ENCODE results near the gene KLHDC9. TPM values are rescaled to one million over a fixed set of nuclear protein-coding genes. Genes with fewer than 3 reads are reported as not detected.

Gene KLHDC9
- total RNA-seq, 1 experiment from 2014 or later, result 6.1 TPM

DNA sequence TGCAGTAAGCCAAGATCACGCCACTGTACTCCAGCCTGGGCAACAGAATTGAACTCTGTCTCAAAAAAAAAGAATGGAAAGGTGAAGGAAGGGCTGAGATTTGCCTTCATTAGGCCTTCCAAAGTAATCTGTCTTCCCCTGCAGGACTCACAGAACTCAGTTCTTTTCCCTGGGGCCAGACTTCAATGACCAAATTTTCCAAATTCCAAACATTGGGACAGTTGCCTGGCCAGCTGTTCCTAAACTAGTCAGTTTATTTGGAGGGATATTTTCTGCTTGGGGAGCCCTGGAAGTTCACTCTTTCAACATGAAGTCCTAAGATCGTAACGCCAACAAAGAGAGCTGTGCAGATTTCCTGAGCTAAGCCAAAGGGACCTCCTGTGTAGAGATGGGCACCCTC lies 39.7 kb downstream of the KLHDC9 start:
- Histone ChIP-seq H3K4me3 (ENCODE audit: low read length) (no peak overlapping the region), H3K4me2 (ENCODE audit: low read depth, low read length, poor library complexity, severe bottlenecking) (no peak overlapping the region), H3K9me3 (ENCODE audit: low read length) (no peaks in the 10 kb centered on the region), H3K9ac (ENCODE audit: low read length) (no peak overlapping the region), H3K27me3 (ENCODE audit: low read length) (no peaks in the 10 kb centered on the region), H3K4me1 (ENCODE audit: low read length) (peaks cover 10% of the 10 kb centered on the region), H4K20me1 (ENCODE audit: insufficient read depth, low read depth, low read length) (no peaks in the 10 kb centered on the region), H3K27ac (ENCODE audit: low read length) (no peak overlapping the region), H3K36me3 (ENCODE audit: insufficient read depth, low read length) (no peaks in the 10 kb centered on the region), H2AFZ (ENCODE audit: low read length) (no peak overlapping the region), H3K79me2 (ENCODE audit: low read length) (peaks cover 18% of the 10 kb centered on the region), H3K9me2 (replicated peaks; ENCODE audit: insufficient read depth, low read length) (no peaks in the 10 kb centered on the region)
- no peak for DNase-seq

- Histone ChIP-seq H3K4me2 (ENCODE audit: low read depth, low read length, poor library complexity, severe bottlenecking) (no peak overlapping the region), H3K4me1 (ENCODE audit: low read length) (peaks cover 6% of the 10 kb centered on the region), H3K4me3 (ENCODE audit: low read length) (no peak overlapping the region), H3K9me3 (ENCODE audit: low read length) (no peaks in the 10 kb centered on the region), H3K27me3 (ENCODE audit: low read length) (no peaks in the 10 kb centered on the region), H2AFZ (ENCODE audit: low read length) (no peak overlapping the region), H3K9ac (ENCODE audit: low read length) (no peak overlapping the region), H3K79me2 (ENCODE audit: low read length) (peaks cover 12% of the 10 kb centered on the region), H4K20me1 (ENCODE audit: insufficient read depth, low read depth, low read length) (no peaks in the 10 kb centered on the region), H3K36me3 (ENCODE audit: insufficient read depth, low read length) (no peaks in the 10 kb centered on the region), H3K9me2 (replicated peaks; ENCODE audit: insufficient read depth, low read length) (no peaks in the 10 kb centered on the region), H3K27ac (ENCODE audit: low read length) (no peak overlapping the region)
- no peak for DNase-seq
These were observed 40.3 kb downstream of the KLHDC9 start for GRCh38 chr1:161138431-161138830.

- Histone ChIP-seq H3K4me1 (ENCODE audit: low read length) (no peaks in the 10 kb centered on the region; the same call in 1 of the 2 replicates), H3K9me2 (replicated peaks; ENCODE audit: insufficient read depth, low read length) (no peaks in the 10 kb centered on the region), H3K4me2 (ENCODE audit: low read depth, low read length, poor library complexity, severe bottlenecking) (no peak overlapping the region), H3K79me2 (ENCODE audit: low read length) (0 out of 2 replicates have a peak, but pooled peaks cover 3% of the 10 kb centered on the region), H3K27ac (ENCODE audit: low read length) (no peak overlapping the region), H2AFZ (ENCODE audit: low read length) (no peak overlapping the region), H3K4me3 (ENCODE audit: low read length) (no peak overlapping the region), H3K9ac (ENCODE audit: low read length) (no peak overlapping the region), H4K20me1 (ENCODE audit: insufficient read depth, low read depth, low read length) (no peaks in the 10 kb centered on the region), H3K9me3 (ENCODE audit: low read length) (no peaks in the 10 kb centered on the region), H3K27me3 (ENCODE audit: low read length) (no peaks in the 10 kb centered on the region), H3K36me3 (ENCODE audit: insufficient read depth, low read length) (no peaks in the 10 kb centered on the region)
- DNase-seq, result peak; percentile 59
These were observed 41.6 kb downstream of the KLHDC9 start for GRCh38 chr1:161139766-161140165.

- DNase-seq, result no peak
- Histone ChIP-seq H4K20me1 (ENCODE audit: insufficient read depth, low read depth, low read length) (no peaks in the 10 kb centered on the region), H3K9me2 (replicated peaks; ENCODE audit: insufficient read depth, low read length) (no peaks in the 10 kb centered on the region), H3K79me2 (ENCODE audit: low read length) (no peaks in the 10 kb centered on the region), H3K36me3 (ENCODE audit: insufficient read depth, low read length) (no peaks in the 10 kb centered on the region), H3K4me1 (ENCODE audit: low read length) (no peaks in the 10 kb centered on the region; the same call in 1 of the 2 replicates), H3K9me3 (ENCODE audit: low read length) (no peaks in the 10 kb centered on the region), H3K27me3 (ENCODE audit: low read length) (no peaks in the 10 kb centered on the region), H3K4me3 (ENCODE audit: low read length) (no peak overlapping the region), H2AFZ (ENCODE audit: low read length) (no peak overlapping the region), H3K9ac (ENCODE audit: low read length) (no peak overlapping the region), H3K4me2 (ENCODE audit: low read depth, low read length, poor library complexity, severe bottlenecking) (no peak overlapping the region), H3K27ac (ENCODE audit: low read length) (no peak overlapping the region)
These were observed 42.7 kb downstream of the KLHDC9 start for GRCh38 chr1:161140755-161141400.

- Histone ChIP-seq H3K27ac (ENCODE audit: low read length) (no peak overlapping the region), H3K9me2 (replicated peaks; ENCODE audit: insufficient read depth, low read length) (no peaks in the 10 kb centered on the region), H3K27me3 (ENCODE audit: low read length) (no peaks in the 10 kb centered on the region), H3K4me3 (ENCODE audit: low read length) (no peak overlapping the region), H3K9me3 (ENCODE audit: low read length) (no peaks in the 10 kb centered on the region), H3K4me2 (ENCODE audit: low read depth, low read length, poor library complexity, severe bottlenecking) (no peak overlapping the region), H2AFZ (ENCODE audit: low read length) (no peak overlapping the region), H3K9ac (ENCODE audit: low read length) (no peak overlapping the region), H4K20me1 (ENCODE audit: insufficient read depth, low read depth, low read length) (no peaks in the 10 kb centered on the region), H3K79me2 (ENCODE audit: low read length) (no peaks in the 10 kb centered on the region), H3K36me3 (ENCODE audit: insufficient read depth, low read length) (no peaks in the 10 kb centered on the region), H3K4me1 (ENCODE audit: low read length) (no peaks in the 10 kb centered on the region)
- no peak for DNase-seq
These were observed 47.7 kb downstream of the KLHDC9 start for GRCh38 chr1:161145832-161146231.

Small RNA genes within 50 kb of the gene (small RNA-seq; reads per million reads assigned to genes)
- gene RF01225, result not detected

Other genes starting within 250 kb of the KLHDC9 start
- not detected in 2 replicates for gene CD244, start 235.5 kb upstream of the KLHDC9 start, total RNA-seq (2014; rRNA removed; shearing (Covaris generic); ENCODE audit: low replicate concordance)
- not detected in 2 replicates for gene ITLN1, start 213.2 kb upstream of the KLHDC9 start, total RNA-seq (2014; rRNA removed; shearing (Covaris generic); ENCODE audit: low replicate concordance)
- gene ITLN2, start 143.6 kb upstream of the KLHDC9 start, total RNA-seq (2014; rRNA removed; shearing (Covaris generic); ENCODE audit: low replicate concordance), result not detected in 2 replicates
- 0.36 and 6.5 TPM in 2 replicates for gene F11R, start 77.2 kb upstream of the KLHDC9 start, total RNA-seq (2014; rRNA removed; shearing (Covaris generic); ENCODE audit: low replicate concordance)
- 16.0 and 32.3 TPM in 2 replicates for gene TSTD1, start 59.4 kb upstream of the KLHDC9 start, total RNA-seq (2014; rRNA removed; shearing (Covaris generic); ENCODE audit: low replicate concordance)
- 61.2 and 111 TPM in 2 replicates for gene USF1, start 52.4 kb upstream of the KLHDC9 start, total RNA-seq (2014; rRNA removed; shearing (Covaris generic); ENCODE audit: low replicate concordance)
- gene ARHGAP30, start 28.5 kb upstream of the KLHDC9 start, total RNA-seq (2014; rRNA removed; shearing (Covaris generic); ENCODE audit: low replicate concordance), result 36.5 and 59.6 TPM in 2 replicates
- gene NECTIN4, start 8.8 kb upstream of the KLHDC9 start, total RNA-seq (2014; rRNA removed; shearing (Covaris generic); ENCODE audit: low replicate concordance), result not detected in 2 replicates
- gene PFDN2, start 19.7 kb downstream of the KLHDC9 start, total RNA-seq (2014; rRNA removed; shearing (Covaris generic); ENCODE audit: low replicate concordance), result 34.1 and 71.0 TPM in 2 replicates
- gene NIT1, start 19.7 kb downstream of the KLHDC9 start, total RNA-seq (2014; rRNA removed; shearing (Covaris generic); ENCODE audit: low replicate concordance), result 41.5 and 44.0 TPM in 2 replicates
- 24.2 and 25.6 TPM in 2 replicates for gene DEDD, start 34.3 kb downstream of the KLHDC9 start, total RNA-seq (2014; rRNA removed; shearing (Covaris generic); ENCODE audit: low replicate concordance)
- 72.5 and 100.0 TPM in 2 replicates for gene UFC1, start 55.6 kb downstream of the KLHDC9 start, total RNA-seq (2014; rRNA removed; shearing (Covaris generic); ENCODE audit: low replicate concordance)
- gene USP21, start 61.1 kb downstream of the KLHDC9 start, total RNA-seq (2014; rRNA removed; shearing (Covaris generic); ENCODE audit: low replicate concordance), result 21.9 and 43.9 TPM in 2 replicates
- 37.0 and 60.8 TPM in 2 replicates for gene PPOX, start 68.1 kb downstream of the KLHDC9 start, total RNA-seq (2014; rRNA removed; shearing (Covaris generic); ENCODE audit: low replicate concordance)
- 34.9 and 54.7 TPM in 2 replicates for gene B4GALT3, start 79.1 kb downstream of the KLHDC9 start, total RNA-seq (2014; rRNA removed; shearing (Covaris generic); ENCODE audit: low replicate concordance)
- 0.15 TPM in 1 of 2 replicates, not detected in the other for gene ADAMTS4, start 100.7 kb downstream of the KLHDC9 start, total RNA-seq (2014; rRNA removed; shearing (Covaris generic); ENCODE audit: low replicate concordance)
- 134 and 167 TPM in 2 replicates for gene NDUFS2, start 104.0 kb downstream of the KLHDC9 start, total RNA-seq (2014; rRNA removed; shearing (Covaris generic); ENCODE audit: low replicate concordance)
- not detected in 2 replicates for gene FCER1G, start 116.9 kb downstream of the KLHDC9 start, total RNA-seq (2014; rRNA removed; shearing (Covaris generic); ENCODE audit: low replicate concordance)
- gene APOA2, start 125.3 kb downstream of the KLHDC9 start, total RNA-seq (2014; rRNA removed; shearing (Covaris generic); ENCODE audit: low replicate concordance), result not detected in 2 replicates
- gene TOMM40L, start 127.7 kb downstream of the KLHDC9 start, total RNA-seq (2014; rRNA removed; shearing (Covaris generic); ENCODE audit: low replicate concordance), result 9.5 and 12.6 TPM in 2 replicates
- gene NR1I3, start 139.8 kb downstream of the KLHDC9 start, total RNA-seq (2014; rRNA removed; shearing (Covaris generic); ENCODE audit: low replicate concordance), result not detected in 2 replicates
- 0.14 TPM in 1 of 2 replicates, not detected in the other for gene PCP4L1, start 160.4 kb downstream of the KLHDC9 start, total RNA-seq (2014; rRNA removed; shearing (Covaris generic); ENCODE audit: low replicate concordance)
- 4.0 and 6.9 TPM in 2 replicates for gene MPZ, start 211.6 kb downstream of the KLHDC9 start, total RNA-seq (2014; rRNA removed; shearing (Covaris generic); ENCODE audit: low replicate concordance)
- 14.2 and 48.8 TPM in 2 replicates for gene SDHC, start 216.0 kb downstream of the KLHDC9 start, total RNA-seq (2014; rRNA removed; shearing (Covaris generic); ENCODE audit: low replicate concordance)

All from Karpas-422 (cell line).